ENCODE measurements around the gene YPEL5.
A peak's percentile ranks its signal among the peaks of the same experiment; 100 is the strongest.

Gene YPEL5

DNA sequence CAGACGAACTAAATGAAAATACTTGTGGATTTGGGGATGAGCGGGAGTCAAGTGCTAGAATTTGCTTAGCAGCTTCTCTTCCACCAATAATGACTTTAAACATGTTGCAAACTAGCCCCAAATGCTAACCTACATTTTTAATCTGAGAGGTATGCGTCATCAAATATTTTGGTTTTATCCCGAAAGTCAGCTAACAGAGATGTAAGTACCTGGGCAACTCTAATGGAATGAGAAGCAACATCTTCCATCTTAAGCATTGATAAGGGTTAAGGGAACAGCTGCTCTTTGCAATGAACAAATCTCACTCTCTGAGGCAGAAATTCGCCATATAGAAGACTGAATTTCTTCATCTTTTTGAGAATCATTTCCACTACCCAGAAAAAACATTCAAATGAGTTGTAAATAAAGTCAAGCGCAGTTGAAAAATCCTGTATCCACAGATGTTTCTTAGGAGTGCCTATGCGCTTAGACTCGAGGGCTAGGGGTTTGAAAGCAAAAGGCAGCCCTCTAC is 926 bp upstream of the YPEL5 start:
- H3K9me3 ChIP-seq (replicated peaks in 1 of 11): no peaks in the 10 kb centered on the region
- peak overlapping the region; percentile 69 to 92 (median 84) for H3K4me2 ChIP-seq
- H3K27me3 ChIP-seq: no peaks in the 10 kb centered on the region
- H3K36me3 ChIP-seq: peaks cover 0 to 24% (median 17%) of the 10 kb centered on the region in 11 experiments; a peak in 17 of 22 replicates
- H4K20me1 ChIP-seq: peaks cover 0 to 32% (median 23%) of the 10 kb centered on the region in 11 experiments; a peak in 11 of 22 replicates
- H3K27ac ChIP-seq: peak overlapping the region; percentile 47 to 100 (median 68); a peak in 21 of 22 replicates
- peak overlapping the region; percentile 43 to 77 (median 70); a peak in 21 of 22 replicates for H3K9ac ChIP-seq
- peaks cover 34 to 46% (median 39%) of the 10 kb centered on the region in 10 experiments for H3K4me1 ChIP-seq
- TF ChIP-seq Cebpa-rat (IDR thresholded peaks at IDR 0.05): no peak
- peak overlapping the region; percentile 41 to 66 (median 53); a peak in 17 of 20 replicates for H3K4me3 ChIP-seq

DNA sequence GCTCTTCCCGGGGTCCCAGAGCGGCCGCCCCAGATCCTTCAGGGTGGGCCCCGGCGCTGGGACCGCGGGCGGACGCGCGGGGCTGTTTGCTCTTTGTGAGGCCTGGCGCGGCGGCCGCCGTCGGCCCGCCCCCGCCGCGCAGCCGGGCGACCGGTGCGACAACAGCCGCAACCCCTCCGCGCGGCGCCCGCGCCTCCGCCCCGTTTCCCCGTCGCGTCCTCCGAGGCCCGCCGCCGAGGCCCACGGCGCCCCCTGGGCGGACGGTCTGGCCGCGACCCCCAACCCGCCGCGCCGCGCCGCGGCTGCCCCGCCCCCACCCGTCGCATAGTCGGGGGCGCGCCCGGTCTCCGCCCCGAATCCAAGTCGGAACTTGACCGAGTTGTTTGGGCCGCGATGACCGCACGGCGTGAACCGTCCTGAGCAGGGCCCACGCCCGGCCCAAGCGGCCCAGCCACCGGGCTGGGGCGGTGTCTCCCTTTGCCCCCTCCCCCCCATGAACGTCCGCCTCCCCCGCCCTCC is 448 bp downstream of the YPEL5 start:
- no peak for TF ChIP-seq Cebpa-rat (IDR thresholded peaks at IDR 0.05)
- H3K27ac ChIP-seq: peak overlapping the region; percentile 99 to 100 (median 100)
- peaks cover 37 to 50% (median 44%) of the 10 kb centered on the region in 10 experiments for H3K4me1 ChIP-seq
- H3K27me3 ChIP-seq: no peaks in the 10 kb centered on the region
- H3K9me3 ChIP-seq (replicated peaks in 1 of 11): no peaks in the 10 kb centered on the region
- peaks cover 9 to 38% (median 26%) of the 10 kb centered on the region in 11 experiments; a peak in 20 of 22 replicates for H3K36me3 ChIP-seq
- peak overlapping the region; percentile 28 to 93 (median 86); a peak in 19 of 22 replicates for H3K4me2 ChIP-seq
- peak overlapping the region; percentile 98 to 100 (median 100) for H3K9ac ChIP-seq
- peak overlapping the region; percentile 92 to 100 (median 99) for H3K4me3 ChIP-seq
- H4K20me1 ChIP-seq: peaks cover 0 to 46% (median 32%) of the 10 kb centered on the region in 11 experiments; a peak in 12 of 22 replicates

DNA sequence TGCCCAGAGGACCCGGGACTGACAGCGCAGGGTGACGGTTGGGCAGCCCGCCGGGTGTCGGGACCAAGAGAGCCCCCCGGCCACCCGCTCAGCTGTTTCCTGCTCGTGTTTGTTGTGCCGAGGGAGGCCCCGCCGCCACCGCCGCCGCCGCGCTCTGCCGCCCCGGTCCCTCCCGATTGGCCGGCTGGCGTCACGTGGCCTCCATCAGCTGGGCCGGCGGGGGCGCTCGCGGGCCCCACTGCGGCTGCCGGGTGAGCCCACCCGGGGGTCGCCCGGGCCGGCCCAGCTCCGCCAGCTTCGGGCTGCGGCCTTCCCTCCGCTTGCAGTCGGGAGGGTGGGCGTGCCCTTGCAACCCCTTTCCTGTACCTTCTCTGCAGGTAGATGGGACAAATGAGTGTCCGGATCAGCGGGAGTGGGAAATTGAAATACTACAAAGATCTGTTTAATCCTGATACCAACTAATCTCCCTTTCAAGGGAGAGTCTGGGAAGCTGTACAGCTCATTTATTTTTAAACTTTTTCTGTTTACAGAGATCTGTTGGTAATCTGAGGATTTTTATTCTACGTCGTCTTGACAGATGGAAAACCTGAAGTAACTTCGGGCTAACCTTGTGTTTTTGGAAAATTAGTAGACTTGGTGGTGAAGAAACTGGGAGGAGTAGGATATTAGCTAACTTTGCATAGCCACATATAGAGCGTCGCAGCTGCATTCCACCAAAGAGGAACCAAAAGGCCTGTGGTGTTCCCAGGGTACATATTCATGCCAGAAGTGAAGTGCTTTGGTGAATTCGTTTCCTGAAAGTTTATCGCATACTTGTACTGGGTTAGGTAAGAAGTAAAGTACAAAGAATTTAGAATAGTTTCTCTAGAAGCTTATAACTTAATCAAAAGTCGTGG is 1.2 kb downstream of the YPEL5 start:
- H4K20me1 ChIP-seq: peaks cover 0 to 53% (median 34%) of the 10 kb centered on the region in 11 experiments; a peak in 12 of 22 replicates
- peak overlapping the region; percentile 92 to 100 (median 99) for H3K4me3 ChIP-seq
- H3K4me2 ChIP-seq: peak overlapping the region; percentile 76 to 93 (median 87)
- H3K27ac ChIP-seq: peak overlapping the region; percentile 99 to 100 (median 100)
- no peaks in the 10 kb centered on the region for H3K9me3 ChIP-seq (replicated peaks in 1 of 11)
- H3K4me1 ChIP-seq: peaks cover 37 to 50% (median 44%) of the 10 kb centered on the region in 10 experiments
- no peak for TF ChIP-seq Cebpa-rat (IDR thresholded peaks at IDR 0.05)
- peak overlapping the region; percentile 98 to 100 (median 100) for H3K9ac ChIP-seq
- peaks cover 14 to 45% (median 32%) of the 10 kb centered on the region in 11 experiments for H3K36me3 ChIP-seq
- no peaks in the 10 kb centered on the region for H3K27me3 ChIP-seq

- Histone ChIP-seq H4K20me1 (peaks cover 0 to 62% (median 34%) of the 10 kb centered on the region in 11 experiments; a peak in 12 of 22 replicates), H3K4me1 (peaks cover 37 to 50% (median 44%) of the 10 kb centered on the region in 10 experiments), H3K27ac (peak overlapping the region; percentile 99 to 100 (median 100); a peak in 21 of 22 replicates), H3K27me3 (no peaks in the 10 kb centered on the region), H3K9ac (peak overlapping the region; percentile 98 to 100 (median 100); a peak in 17 of 22 replicates), H3K4me2 (peak overlapping the region; percentile 76 to 93 (median 87)), H3K4me3 (peak overlapping the region; percentile 92 to 100 (median 99); a peak in 18 of 20 replicates), H3K9me3 (replicated peaks in 1 of 11) (no peaks in the 10 kb centered on the region), H3K36me3 (peaks cover 22 to 54% (median 40%) of the 10 kb centered on the region in 11 experiments)
- peak in 2 of 11 experiments; percentile 19 to 25; a peak in 1 of 22 replicates for TF ChIP-seq Cebpa-rat (IDR thresholded peaks at IDR 0.05)
Observed at GRCh38 chr2:30148850-30149249, 2.0 kb downstream of the YPEL5 start.

GRCh38 chr2:30149513-30149912 is 2.7 kb downstream of the YPEL5 start:
- Histone ChIP-seq H3K4me3 (peak overlapping the region in 6 of 10 experiments; percentile 40 to 100 (median 96); a peak in 13 of 20 replicates), H3K27ac (peak overlapping the region in 8 of 11 experiments; percentile 99 to 100 (median 100); a peak in 14 of 22 replicates), H4K20me1 (peaks cover 0 to 68% (median 34%) of the 10 kb centered on the region in 11 experiments; a peak in 12 of 22 replicates), H3K36me3 (peaks cover 28 to 60% (median 47%) of the 10 kb centered on the region in 11 experiments), H3K9me3 (replicated peaks in 1 of 11) (no peaks in the 10 kb centered on the region), H3K9ac (peak overlapping the region in 8 of 11 experiments; percentile 12 to 100 (median 70); a peak in 9 of 22 replicates), H3K4me2 (peak overlapping the region; percentile 76 to 93 (median 87)), H3K27me3 (no peaks in the 10 kb centered on the region), H3K4me1 (peaks cover 37 to 50% (median 44%) of the 10 kb centered on the region in 10 experiments)
- TF ChIP-seq Cebpa-rat (IDR thresholded peaks at IDR 0.05): peak in 7 of 11 experiments; percentile 9 to 76 (median 48); a peak in 8 of 22 replicates

DNA sequence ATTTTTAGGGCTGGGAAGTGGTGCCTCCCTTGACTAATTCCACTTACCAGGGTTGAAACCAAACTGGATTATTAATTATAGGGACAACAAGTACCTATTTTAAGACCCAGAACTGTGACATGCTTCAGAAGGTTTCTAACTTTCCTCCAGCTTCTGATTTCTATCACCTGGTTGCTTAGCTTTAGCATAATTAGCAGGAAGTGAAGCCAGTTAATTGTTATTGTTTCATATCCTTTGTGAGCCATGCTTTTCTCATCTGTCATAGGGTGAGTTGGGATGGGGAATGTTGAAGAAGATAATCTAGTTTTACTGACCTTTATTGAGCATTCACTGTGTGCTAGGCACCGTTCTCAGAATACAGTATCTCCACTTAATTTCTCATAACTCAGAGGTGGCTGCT is 3.2 kb downstream of the YPEL5 start:
- Histone ChIP-seq H4K20me1 (peaks cover 0 to 73% (median 38%) of the 10 kb centered on the region in 11 experiments; a peak in 12 of 22 replicates), H3K4me1 (peaks cover 37 to 48% (median 44%) of the 10 kb centered on the region in 10 experiments), H3K9ac (peak overlapping the region in 8 of 11 experiments; percentile 12 to 100 (median 70); a peak in 10 of 22 replicates), H3K27me3 (no peaks in the 10 kb centered on the region), H3K4me2 (peak overlapping the region; percentile 76 to 93 (median 87)), H3K4me3 (peak overlapping the region in 7 of 10 experiments; percentile 2 to 100 (median 96); a peak in 11 of 20 replicates), H3K27ac (peak overlapping the region in 8 of 11 experiments; percentile 99 to 100 (median 100); a peak in 14 of 22 replicates), H3K36me3 (peaks cover 32 to 65% (median 51%) of the 10 kb centered on the region in 11 experiments), H3K9me3 (replicated peaks in 1 of 11) (no peaks in the 10 kb centered on the region)
- TF ChIP-seq Cebpa-rat (IDR thresholded peaks at IDR 0.05): no peak

DNA sequence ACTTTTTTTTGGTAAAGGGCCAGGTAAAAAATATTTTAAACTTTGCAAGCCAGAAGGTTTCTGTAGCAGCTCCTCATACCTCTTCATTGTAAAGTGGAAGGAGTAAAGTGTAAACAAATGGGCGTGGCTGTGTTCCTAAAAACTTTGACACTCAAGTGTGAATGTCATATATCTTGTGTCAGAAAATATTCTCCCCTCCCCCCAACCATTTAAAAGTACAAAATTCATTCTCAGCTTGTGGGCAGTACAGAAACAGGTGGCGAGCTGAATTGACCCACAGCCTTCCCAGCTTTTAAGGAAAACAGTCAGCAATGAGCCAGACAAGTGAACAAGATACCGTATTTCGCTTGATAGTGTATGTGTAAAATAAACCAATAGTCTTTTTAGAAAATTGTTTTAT is 4.0 kb downstream of the YPEL5 start:
- peak overlapping the region in 2 of 11 experiments; percentile 39 to 99; a peak in 2 of 22 replicates for H3K27ac ChIP-seq
- H3K4me3 ChIP-seq: no peak overlapping the region
- H3K27me3 ChIP-seq: no peaks in the 10 kb centered on the region
- H4K20me1 ChIP-seq: peaks cover 0 to 81% (median 38%) of the 10 kb centered on the region in 11 experiments; a peak in 12 of 22 replicates
- peaks cover 34 to 72% (median 53%) of the 10 kb centered on the region in 11 experiments for H3K36me3 ChIP-seq
- peaks cover 34 to 41% (median 39%) of the 10 kb centered on the region in 10 experiments for H3K4me1 ChIP-seq
- peak overlapping the region; percentile 76 to 93 (median 87); a peak in 21 of 22 replicates for H3K4me2 ChIP-seq
- no peak for TF ChIP-seq Cebpa-rat (IDR thresholded peaks at IDR 0.05)
- no peaks in the 10 kb centered on the region for H3K9me3 ChIP-seq (replicated peaks in 1 of 11)
- H3K9ac ChIP-seq: peak overlapping the region in 2 of 11 experiments; percentile 43 to 98; a peak in 1 of 22 replicates

DNA sequence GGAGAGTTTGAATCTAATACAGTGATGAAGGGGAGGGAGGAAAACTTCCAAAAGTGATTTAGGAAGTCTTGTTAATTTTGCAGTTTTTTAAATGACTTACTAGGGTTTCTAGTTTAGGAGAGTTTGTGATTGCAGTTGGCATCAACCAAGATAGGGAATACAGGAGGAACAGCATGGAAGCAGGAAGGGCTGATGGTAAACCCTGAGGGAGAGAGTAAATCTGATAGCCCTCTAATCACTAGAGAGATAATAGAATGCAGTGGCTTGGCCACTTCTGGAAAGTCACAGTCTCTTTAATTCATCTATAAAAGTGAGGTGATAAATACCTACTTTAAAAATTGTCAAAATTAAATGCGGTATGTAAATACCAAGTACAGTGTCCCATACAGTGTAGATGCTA is 5.6 kb downstream of the YPEL5 start:
- Histone ChIP-seq H3K4me3 (no peak overlapping the region), H3K4me1 (peaks cover 33 to 43% (median 39%) of the 10 kb centered on the region in 10 experiments), H3K4me2 (no peak overlapping the region), H4K20me1 (peaks cover 0 to 97% (median 38%) of the 10 kb centered on the region in 11 experiments; a peak in 12 of 22 replicates), H3K9me3 (replicated peaks in 1 of 11) (peaks cover 0 to 6% (median 0%) of the 10 kb centered on the region in 11 experiments; a peak in 2 of 22 replicates), H3K27ac (no peak overlapping the region), H3K9ac (no peak overlapping the region), H3K27me3 (no peaks in the 10 kb centered on the region), H3K36me3 (peaks cover 49 to 88% (median 69%) of the 10 kb centered on the region in 11 experiments)
- TF ChIP-seq Cebpa-rat (IDR thresholded peaks at IDR 0.05): no peak
